T follicular helper cell (primary cell): ENCODE data around the gene BAG1.

Experiments
- DNase-seq: peaks from one replicate; pipeline ENCODE4 v3.0.0-alpha.2; 2020; ENCODE audit warnings: low read depth

Gene BAG1

GRCh38 chr9:33210006-33210715 lies 54.3 kb downstream of the BAG1 start:
- no peak for DNase-seq

- DNase-seq, result no peak
Measured at GRCh38 chr9:33209394-33209793, 55.1 kb downstream of the BAG1 start.

- DNase-seq, result no peak
Measured at GRCh38 chr9:33202552-33203201, 61.8 kb downstream of the BAG1 start.
